GM21526 (cell line): ENCODE results near the gene APLP2.
"Not testable (repeated sequence)": the region's sequence is repeated elsewhere in the genome, so short reads cannot be mapped to it uniquely, and the experiment has no call there.

ENCODE experiments used
- ATAC-seq: cut with Tn5 transposase; IDR thresholded peaks from one replicate; pipeline ENCODE4 v1.9.1; 2021; ENCODE audit warnings: moderate library complexity; ENCODE audit not compliant: unreplicated experiment, low FRiP score

Gene APLP2

DNA sequence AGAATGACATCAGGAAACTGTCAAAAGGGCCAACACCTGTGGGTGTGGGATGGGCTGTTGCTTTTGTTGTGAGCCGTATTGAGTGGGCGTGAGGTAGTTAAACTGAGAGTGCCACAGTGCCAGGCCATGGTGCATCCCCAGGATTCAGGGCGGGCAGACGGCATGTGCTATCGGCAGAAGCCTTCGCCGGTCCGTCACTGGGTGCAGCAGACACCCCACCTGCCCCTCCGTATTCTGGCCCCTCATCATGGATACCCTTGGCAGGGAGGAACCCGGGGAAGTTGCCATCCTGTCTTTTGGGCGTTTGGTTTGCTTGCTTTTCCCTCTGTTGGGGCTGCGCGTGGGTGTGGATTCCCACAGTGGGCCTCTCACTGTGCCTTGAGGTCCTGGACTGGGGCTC is 117.4 kb downstream of the APLP2 start:
- ATAC-seq, result no peak

DNA sequence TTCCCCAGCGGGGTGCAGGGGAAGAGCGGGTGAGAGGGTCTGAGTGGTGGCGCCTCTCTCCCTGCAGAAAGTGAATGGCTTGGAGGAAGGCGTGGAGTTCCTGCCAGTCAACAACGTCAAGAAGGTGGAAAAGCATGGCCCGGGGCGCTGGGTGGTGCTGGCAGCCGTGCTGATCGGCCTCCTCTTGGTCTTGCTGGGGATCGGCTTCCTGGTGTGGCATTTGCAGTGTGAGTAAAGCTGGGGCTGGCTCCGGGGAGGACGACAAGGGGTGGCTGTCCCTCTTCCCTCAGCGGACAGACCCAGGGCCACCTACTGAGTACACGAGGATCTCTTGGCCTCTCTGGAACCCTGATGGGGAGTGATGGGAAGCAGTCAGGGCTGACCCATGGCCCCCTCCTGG is 118.4 kb downstream of the APLP2 start:
- no peak for ATAC-seq

DNA sequence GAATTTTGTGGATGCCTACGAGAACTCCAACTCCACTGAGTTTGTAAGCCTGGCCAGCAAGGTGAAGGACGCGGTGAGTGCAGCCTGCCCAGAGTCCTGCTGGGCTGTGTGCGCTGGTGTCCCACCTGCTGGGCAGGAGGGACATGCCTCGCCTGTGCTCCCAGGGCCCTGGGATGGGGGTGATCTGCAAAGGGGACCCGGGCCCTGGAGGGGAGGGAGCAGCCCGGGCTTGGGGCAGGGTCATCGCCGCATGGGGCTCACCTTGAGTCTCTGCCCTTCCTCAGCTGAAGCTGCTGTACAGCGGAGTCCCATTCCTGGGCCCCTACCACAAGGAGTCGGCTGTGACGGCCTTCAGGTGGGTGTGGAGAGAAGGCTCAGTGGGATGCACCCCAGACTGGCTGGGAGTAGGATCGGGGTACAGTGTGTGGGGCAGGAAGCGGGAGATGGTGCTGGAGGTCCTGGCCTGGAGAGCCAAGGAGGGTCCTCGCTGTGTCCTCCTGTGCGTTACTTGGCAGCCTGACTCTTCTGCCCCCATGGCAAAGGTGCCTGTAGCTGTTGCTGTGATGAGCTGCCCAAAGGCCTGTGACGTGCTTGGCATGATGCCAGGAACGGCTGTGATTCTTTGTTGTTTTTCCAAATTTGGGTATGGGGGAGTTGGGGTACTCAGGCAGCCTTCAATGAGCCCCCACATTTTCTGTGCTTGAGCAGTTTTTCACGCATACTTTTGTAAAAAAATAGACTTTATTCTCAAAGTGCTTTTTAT is 119.1 kb downstream of the APLP2 start:
- ATAC-seq, result no peak

DNA sequence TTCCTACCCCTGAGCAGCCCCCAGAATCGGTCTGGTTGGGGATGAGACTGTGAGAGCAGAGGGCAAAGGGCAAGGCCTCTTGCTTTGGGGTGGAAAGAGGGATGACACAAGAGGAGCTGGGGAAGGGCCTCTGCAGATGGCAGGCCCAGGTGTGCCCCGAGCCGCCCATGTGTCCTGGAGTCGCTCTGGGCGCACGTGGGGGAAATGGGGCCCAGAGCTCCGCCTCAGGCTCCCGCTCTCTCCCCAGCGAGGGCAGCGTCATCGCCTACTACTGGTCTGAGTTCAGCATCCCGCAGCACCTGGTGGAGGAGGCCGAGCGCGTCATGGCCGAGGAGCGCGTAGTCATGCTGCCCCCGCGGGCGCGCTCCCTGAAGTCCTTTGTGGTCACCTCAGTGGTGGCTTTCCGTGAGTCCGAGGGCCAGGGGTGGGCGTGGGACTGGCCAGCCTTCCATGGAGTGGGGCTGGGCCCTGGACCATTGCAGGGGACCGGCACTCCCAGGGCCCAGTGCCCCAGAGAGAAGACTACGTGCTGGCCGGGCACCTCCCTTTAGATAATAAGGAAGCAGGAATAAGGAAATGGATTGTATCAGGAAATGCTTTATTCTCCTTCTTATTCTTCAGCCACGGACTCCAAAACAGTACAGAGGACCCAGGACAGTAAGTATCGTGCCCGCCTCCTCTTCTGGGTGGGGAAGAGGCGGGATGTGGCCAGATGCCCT is 120.0 kb downstream of the APLP2 start:
- no peak for ATAC-seq

DNA sequence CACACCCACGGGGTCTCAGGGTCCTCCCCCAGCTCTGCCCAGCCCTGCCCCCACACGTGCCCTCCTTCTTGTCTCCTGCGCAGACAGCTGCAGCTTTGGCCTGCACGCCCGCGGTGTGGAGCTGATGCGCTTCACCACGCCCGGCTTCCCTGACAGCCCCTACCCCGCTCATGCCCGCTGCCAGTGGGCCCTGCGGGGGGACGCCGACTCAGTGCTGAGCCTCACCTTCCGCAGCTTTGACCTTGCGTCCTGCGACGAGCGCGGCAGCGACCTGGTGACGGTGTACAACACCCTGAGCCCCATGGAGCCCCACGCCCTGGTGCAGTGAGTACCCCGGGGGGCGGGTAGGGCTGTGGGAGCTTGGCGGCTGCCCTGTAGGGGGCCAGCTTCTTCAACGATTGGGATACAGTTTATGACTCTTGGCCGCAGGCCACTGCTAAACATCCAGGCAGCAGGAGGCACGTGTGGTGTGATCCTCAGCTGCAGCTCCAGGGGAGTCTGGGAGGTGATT is 120.7 kb downstream of the APLP2 start:
- no peak for ATAC-seq

DNA sequence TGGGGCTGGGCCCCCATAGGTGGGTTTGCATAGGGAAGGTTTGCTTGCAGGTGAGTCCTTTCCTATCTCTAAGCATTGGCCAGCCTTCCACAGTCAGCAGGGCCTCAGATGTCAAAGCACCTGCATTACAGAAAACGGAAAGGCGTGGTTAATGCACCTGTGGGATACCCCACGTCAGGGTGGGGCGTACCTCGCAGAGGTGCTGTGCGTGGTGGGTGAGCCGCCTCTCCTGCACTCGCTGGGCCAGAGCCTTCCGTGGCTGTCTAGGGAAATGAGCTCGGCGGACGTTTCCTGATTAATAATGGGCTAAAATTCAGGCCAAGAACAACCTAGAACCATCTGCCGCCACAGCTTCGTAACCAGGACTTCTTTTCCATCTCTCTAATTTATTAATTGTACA is 122.2 kb downstream of the APLP2 start:
- no peak for ATAC-seq

DNA sequence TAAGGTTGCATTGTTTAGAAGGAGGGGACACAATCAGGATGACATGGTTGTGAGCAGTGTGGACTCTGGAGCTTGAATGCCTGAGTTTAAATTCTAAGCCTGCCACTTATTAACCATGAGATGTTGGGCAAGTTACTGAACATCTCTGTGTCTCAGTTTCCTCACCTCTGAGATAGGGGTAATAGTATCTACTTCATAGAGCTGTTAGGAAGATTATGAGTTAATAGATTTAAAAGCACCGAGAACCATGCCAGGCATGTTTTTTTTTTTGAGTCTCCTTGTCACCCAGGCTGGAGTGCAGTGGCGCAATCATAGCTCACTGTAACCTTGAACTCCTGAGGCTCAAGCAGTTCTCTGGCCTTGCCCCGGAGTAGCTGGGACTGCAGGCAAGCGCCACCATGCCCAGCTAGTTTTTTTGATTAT is 123.2 kb downstream of the APLP2 start:
- ATAC-seq, result no peak

DNA sequence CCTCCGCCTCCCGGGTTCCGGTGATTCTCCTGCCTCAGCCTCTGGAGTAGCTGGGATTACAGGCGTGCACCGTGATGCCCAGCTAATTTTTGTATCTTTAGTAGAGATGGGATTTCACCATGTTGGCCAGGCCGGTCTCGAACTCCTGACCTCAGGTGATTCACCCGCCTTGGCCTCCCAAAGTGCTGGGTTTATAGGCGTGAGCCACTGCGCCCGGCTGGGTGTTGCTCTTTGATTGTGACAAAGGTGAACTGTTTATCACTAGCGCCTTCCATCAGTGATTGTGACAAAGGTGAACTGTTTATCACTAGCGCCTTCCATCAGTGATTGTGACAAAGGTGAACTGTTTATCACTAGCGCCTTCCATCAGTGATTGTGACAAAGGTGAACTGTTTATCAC is 123.9 kb downstream of the APLP2 start:
- ATAC-seq, result not testable (repeated sequence)
